K562 (cell line): ENCODE results near the gene SLC25A4. TPM values are rescaled to one million over a fixed set of nuclear protein-coding genes. Genes with fewer than 3 reads are reported as not detected.

ENCODE experiments used
- ATAC-seq: fragments of 200-7000 bp; cut with Tn5 transposase; 3 replicates; pipeline ENCODE4 v1.9.1; 2020; ENCODE audit warnings: moderate library complexity
- BruUV-seq: library from RNA; stranded (reverse); fragments of 400-500 nt; replicated peaks from 2 replicates; lab custom pipeline; 2021; lab: Mats Ljungman, UMichigan
- CTCF ChIA-PET: fragments of 300-600 bp; formaldehyde crosslinking; extraction: SDS; loops from one replicate; lab custom pipeline; 2021; ENCODE audit warnings: low intra/inter-chr PET ratio; lab: Yijun Ruan, JAX
- POLR2A ChIA-PET: fragments of 300-600, 350-650 bp; sonication (Branson Sonifier 250); formaldehyde crosslinking; extraction: SDS; loops from one replicate; lab custom pipeline; 2021; ENCODE audit warnings: antibody characterized with exemption, inconsistent platforms; lab: Yijun Ruan, JAX
- DNase-seq, 4 experiments: peaks; one replicate each; pipeline versions ENCODE4 v3.0.0 to v3.0.0-alpha.2; 2011 to 2018; ENCODE audit warnings: low spot score in 3 of 4, mixed read lengths in 3 of 4; ENCODE audit errors: extremely low read depth in 1 of 4
- FAIRE-seq: peaks from 2 replicates; lab custom pipeline; 2011; peaks lifted over from hg19 to GRCh38; lab: Jason Lieb, UNC
- H2AFZ ChIP-seq: 2 replicates; pipeline ENCODE4 v1.6.0; 2011; ENCODE audit warnings: low read depth, low read length, control low read depth, inconsistent platforms
- H3K27ac ChIP-seq: fragments of 200-600 bp; 3 replicates; pipeline ENCODE4 v1.8.0; 2011; ENCODE audit warnings: low read depth, mild to moderate bottlenecking, control low read depth, inconsistent platforms, low read length, moderate library complexity, mixed read lengths; ENCODE audit errors: extremely low read depth
- H3K27me3 ChIP-seq, 2 experiments: fragments of 300-600 bp in 1 of 2; 2 replicates in 1 of 2; 3 replicates in 1 of 2; pipeline versions ENCODE4 v1.6.0 to v1.8.0; 2011; ENCODE audit warnings: inconsistent platforms in 2 of 2, low read length in 2 of 2, mild to moderate bottlenecking in 1 of 2, mixed read lengths in 1 of 2, moderate library complexity in 1 of 2; ENCODE audit not compliant: control insufficient read depth in 2 of 2, insufficient read depth in 2 of 2
- H3K36me3 ChIP-seq: fragments of 300-600 bp; 3 replicates; pipeline ENCODE4 v1.8.0; 2011; ENCODE audit warnings: mild to moderate bottlenecking, low read length, inconsistent platforms; ENCODE audit not compliant: control insufficient read depth, insufficient read depth
- H3K4me1 ChIP-seq, 2 experiments: fragments of 200-600 bp in 1 of 2; replicated peaks in 1 of 2; 2 replicates in 1 of 2; 3 replicates in 1 of 2; pipeline versions ENCODE4 v1.5.1 to v1.8.0; 2011; ENCODE audit warnings: inconsistent platforms in 2 of 2, low read length in 2 of 2, mild to moderate bottlenecking in 1 of 2, mixed read lengths in 1 of 2, moderate library complexity in 1 of 2; ENCODE audit not compliant: control insufficient read depth in 2 of 2, insufficient read depth in 2 of 2
- H3K4me2 ChIP-seq: 2 replicates; pipeline ENCODE4 v1.6.1; 2011; ENCODE audit warnings: low read length, control low read depth, inconsistent platforms, mixed read lengths; ENCODE audit not compliant: insufficient read depth
- H3K4me3 ChIP-seq: fragments of 200-600 bp; sonication (generic), shearing (Covaris generic); 2 replicates; pipeline ENCODE4 v1.5.1; 2016; ENCODE audit warnings: control low read depth, inconsistent platforms
- H3K79me2 ChIP-seq: fragments of 200-600 bp; 3 replicates; pipeline ENCODE4 v1.8.0; 2011; ENCODE audit warnings: low read length, inconsistent platforms; ENCODE audit not compliant: control insufficient read depth, insufficient read depth
- H3K9ac ChIP-seq, 2 experiments: 2 replicates each; pipeline versions ENCODE4 v1.6.0 to v1.6.1; 2011; ENCODE audit warnings: low read depth in 2 of 2, low read length in 2 of 2, control low read depth in 1 of 2, inconsistent platforms in 1 of 2, mild to moderate bottlenecking in 1 of 2, mixed read lengths in 1 of 2; ENCODE audit not compliant: insufficient read depth in 1 of 2
- H3K9me1 ChIP-seq: one replicate; pipeline ENCODE4 v1.6.0; 2011; ENCODE audit warnings: inconsistent platforms, mild to moderate bottlenecking, low read length, moderate library complexity; ENCODE audit not compliant: control insufficient read depth, insufficient read depth
- H3K9me3 ChIP-seq: replicated peaks from 2 replicates; pipeline ENCODE4 v1.5.1; 2011; ENCODE audit warnings: low read depth, low read length, inconsistent platforms; ENCODE audit not compliant: control insufficient read depth, insufficient read depth
- H4K20me1 ChIP-seq: replicated peaks from 2 replicates; pipeline ENCODE4 v1.6.1; 2011; ENCODE audit warnings: low read length, inconsistent platforms, mixed read lengths; ENCODE audit not compliant: control insufficient read depth, insufficient read depth
- CC2D1A ChIP-seq: fragments of 450-650 bp; IDR thresholded peaks from 2 replicates; pipeline ENCODE4 v1.6.1; 2017; ENCODE audit warnings: mild to moderate bottlenecking
- CGGBP1 ChIP-seq: fragments of 250-450 bp; sonication (Bioruptor Pico); IDR thresholded peaks from 2 replicates; pipeline ENCODE4 v1.9.0; 2021; ENCODE audit warnings: mild to moderate bottlenecking
- FIP1L1 ChIP-seq: fragments of 200-400 bp; formaldehyde crosslinking; IDR thresholded peaks from 2 replicates; pipeline ENCODE4 v1.6.1; 2018; ENCODE audit warnings: mild to moderate bottlenecking, low read depth, low read length; ENCODE audit not compliant: poor library complexity, severe bottlenecking
- HOXB6 ChIP-seq: fragments of 250-450 bp; sonication (Bioruptor Pico); IDR thresholded peaks from 2 replicates; pipeline ENCODE4 v1.5.1; 2022; ENCODE audit warnings: mild to moderate bottlenecking, borderline replicate concordance
- NCOR1 ChIP-seq: fragments of 450-650 bp; IDR thresholded peaks from 2 replicates; pipeline ENCODE4 v1.6.1; 2016; ENCODE audit warnings: mild to moderate bottlenecking, moderate library complexity
- PTRF ChIP-seq: fragments of 450-650 bp; IDR thresholded peaks from 2 replicates; pipeline ENCODE4 v1.6.1; 2016; ENCODE audit warnings: mild to moderate bottlenecking, missing genetic modification characterization, missing compliant biosample characterization
- PURB ChIP-seq: sonication (generic); formaldehyde crosslinking; IDR thresholded peaks from 2 replicates; pipeline ENCODE4 v1.9.0; 2021; ENCODE audit warnings: low read depth, mild to moderate bottlenecking, missing genetic modification reagents
- RB1 ChIP-seq: fragments of 450-650 bp; IDR thresholded peaks from 2 replicates; pipeline ENCODE4 v1.6.1; 2017; ENCODE audit warnings: low read depth, mild to moderate bottlenecking
- SREBF2 ChIP-seq: sonication (generic); formaldehyde crosslinking; IDR thresholded peaks from 2 replicates; pipeline ENCODE4 v1.4.0; 2020; ENCODE audit warnings: mild to moderate bottlenecking, missing genetic modification reagents
- STAG1 ChIP-seq: sonication (generic); formaldehyde crosslinking; IDR thresholded peaks from 2 replicates; pipeline ENCODE4 v1.5.0; 2020; ENCODE audit warnings: missing genetic modification reagents, borderline replicate concordance
- TFAP4 ChIP-seq: sonication (generic); formaldehyde crosslinking; IDR thresholded peaks from 2 replicates; pipeline ENCODE4 v1.8.0; 2022; ENCODE audit warnings: missing genetic modification reagents, mild to moderate bottlenecking, moderate library complexity, borderline replicate concordance
- U2AF1 ChIP-seq: fragments of 200-400 bp; formaldehyde crosslinking; optimal IDR thresholded peaks from 2 replicates; pipeline ENCODE3; 2017; ENCODE audit warnings: mild to moderate bottlenecking, low read depth, low read length, moderate library complexity
- ZNF23 ChIP-seq: fragments of 250-450 bp; sonication (Bioruptor Pico); IDR thresholded peaks from 2 replicates; pipeline ENCODE4 v1.4.0; 2020; ENCODE audit warnings: mild to moderate bottlenecking
- ZNF445 ChIP-seq: fragments of 250-450 bp; sonication (Bioruptor Pico); IDR thresholded peaks from 2 replicates; pipeline ENCODE4 v1.4.0; 2020; ENCODE audit warnings: low read depth, mild to moderate bottlenecking, moderate library complexity
- in situ Hi-C: fragments of 300-500 bp; cut with MboI; formaldehyde crosslinking; loops from 4 replicates; pipeline ENCODE4 v1.15.0; 2018; ENCODE audit warnings: inconsistent platforms, mixed read lengths
- intact Hi-C: fragments of 100-400 bp; cut with micrococcal nuclease; formaldehyde crosslinking; loops from 2 replicates; pipeline ENCODE4 v1.14.2; 2022
- polyA plus RNA-seq, 8 experiments: library from polyadenylated mRNA; depleted of rRNA in 4 of 8; stranded (reverse) in 5 of 8; unstranded in 3 of 8; fragments of >200 nt; fragmentation: Nextera tagmentation in 2 of 8; fragmentation: Illumina TruSeq in 1 of 8; extraction: Ambion mirVana in 2 of 8; extraction: Trizol in 1 of 8; gene quantifications; 2 replicates each; pipeline versions ENCODE4 v1.2.1 to v1.2.3, GENCODE V29; 2011 to 2014; ENCODE audit warnings: inconsistent platforms in 1 of 8, missing spikeins in 1 of 8
- total RNA-seq, 7 experiments: library from RNA; depleted of rRNA in 6 of 7; stranded (reverse); fragments of >200 nt in 6 of 7; fragmentation: Illumina TruSeq in 2 of 7; extraction: Trizol in 2 of 7; gene quantifications; 2 replicates each; pipeline versions ENCODE4 v1.2.1 to v1.2.3, GENCODE V29; 2011 to 2021; ENCODE audit warnings: low replicate concordance in 1 of 7

SLC25A4 gene
- total and polyA plus RNA-seq, 9 of the 15 experiments (the other 6 are each of a cell fraction or from before 2014, with no cell fraction given), result 8.3 to 28.6 (median 19.5) TPM

GRCh38 chr4:185098474-185098873 is 44.6 kb upstream of the SLC25A4 start:
- FAIRE-seq, result no peak

More at GRCh38 chr4:185098474-185098873, 44.6 kb upstream of the SLC25A4 start:
- no peak for DNase-seq
- H3K4me1 ChIP-seq, result peaks cover 0 to 3% of the 10 kb centered on the region in 2 experiments; a peak in 2 of 5 replicates
- ChIA-PET CTCF (no interaction called here), POLR2A (interaction anchor here (0.7 kb wide), 1 partner anchor 625 kb away, joined by 4 read pairs; no protein-coding TSS in a partner anchor)
- intact Hi-C loops, result loop anchor here (5.0 kb wide), 1 partner anchor 351 kb away; no protein-coding TSS in a partner anchor
- H3K79me2 ChIP-seq, result no peaks in the 10 kb centered on the region
- H3K27ac ChIP-seq, result no peak overlapping the region
- H3K9ac ChIP-seq, result no peak overlapping the region
- H4K20me1 ChIP-seq, result no peaks in the 10 kb centered on the region
- ATAC-seq, result no peak
- H3K9me3 ChIP-seq, result no peaks in the 10 kb centered on the region
- no peak overlapping the region for H3K4me3 ChIP-seq
- BruUV-seq, result no TSS peak
- H2AFZ ChIP-seq, result no peak overlapping the region
- in situ Hi-C loops, result no loop called here
- peaks cover 27 to 44% of the 10 kb centered on the region in 2 experiments for H3K27me3 ChIP-seq
- no peaks in the 10 kb centered on the region for H3K9me1 ChIP-seq
- H3K36me3 ChIP-seq, result no peaks in the 10 kb centered on the region
- no peak overlapping the region for H3K4me2 ChIP-seq
- TF ChIP-seq TFAP4 (CRISPR knock-in tag) (no peak), STAG1 (CRISPR knock-in tag) (no peak), FIP1L1 (no peak), ZNF23 (CRISPR knock-in tag) (no peak), HOXB6 (no peak), PURB (no peak), SREBF2 (no peak), NCOR1 (no peak), ZNF445 (no peak), CC2D1A (no peak), CGGBP1 (CRISPR knock-in tag) (no peak), U2AF1 (no peak), PTRF (no peak), RB1 (no peak)
